Activated CD4-positive, alpha-beta T cell treated with anti-CD3 and anti-CD28 coated beads, Interleukin-2, amount 10 ng/mL, durations not matched to agents 24 days and 14 days (primary cell): ENCODE data around the gene TNNT1. TPM values are rescaled to one million over a fixed set of nuclear protein-coding genes. Genes with fewer than 3 reads are reported as not detected.
A peak's percentile ranks its signal among the peaks of the same experiment; 100 is the strongest.

Experiments
- DNase-seq: peaks from one replicate; pipeline ENCODE4 v3.0.0; 2022
- H3K27ac Mint-ChIP-seq: one replicate; pipeline ENCODE4 v1.8.0; 2022; ENCODE audit warnings: mild to moderate bottlenecking, mixed read lengths
- H3K27me3 Mint-ChIP-seq: one replicate; pipeline ENCODE4 v1.8.0; 2022; ENCODE audit warnings: mixed read lengths
- H3K36me3 Mint-ChIP-seq: one replicate; pipeline ENCODE4 v1.8.0; 2022; ENCODE audit warnings: low read depth, mild to moderate bottlenecking, mixed read lengths
- H3K4me1 Mint-ChIP-seq: one replicate; pipeline ENCODE4 v1.8.0; 2021; ENCODE audit warnings: mixed read lengths
- H3K4me3 Mint-ChIP-seq: one replicate; pipeline ENCODE4 v1.8.0; 2022; ENCODE audit warnings: mild to moderate bottlenecking, moderate library complexity, mixed read lengths
- H3K9me3 Mint-ChIP-seq: one replicate; pipeline ENCODE4 v1.8.0; 2021; ENCODE audit warnings: mixed read lengths
- intact Hi-C: fragments of 100-400 bp; cut with micrococcal nuclease; formaldehyde crosslinking; loops from one replicate; pipeline ENCODE4 v1.15.1; 2023
- total RNA-seq: library from RNA; stranded (reverse); gene quantifications from 2 replicates; pipeline ENCODE4 v1.2.3, GENCODE V29; 2022

TNNT1 gene
- total RNA-seq, 1 donor from 2014 or later = 0.51 TPM

DNA sequence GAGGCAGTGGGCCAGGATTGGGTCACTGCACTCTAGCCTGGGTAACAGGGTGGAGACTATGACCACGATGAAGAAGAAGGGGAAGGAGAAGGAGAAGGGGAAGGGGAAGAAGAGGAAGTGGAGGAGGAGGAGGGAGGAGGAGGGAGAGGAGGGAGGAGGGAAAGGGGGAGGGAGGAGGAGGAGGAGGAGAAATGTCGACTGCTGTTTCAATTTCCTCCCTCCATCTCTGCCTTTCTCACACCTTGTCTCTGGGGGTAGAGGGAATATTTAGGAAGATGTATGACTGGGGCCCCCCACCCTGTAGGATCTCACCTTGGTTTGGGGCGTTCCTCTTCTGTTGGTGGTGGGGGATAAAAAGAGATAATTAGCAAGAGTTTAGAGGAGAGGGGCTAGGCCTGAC, 3.8 kb downstream of the TNNT1 start:
- H3K27ac Mint-ChIP-seq = no peak overlapping the region
- no peak overlapping the region for H3K4me3 Mint-ChIP-seq
- H3K9me3 Mint-ChIP-seq = no peaks in the 10 kb centered on the region
- H3K27me3 Mint-ChIP-seq = peaks cover 43% of the 10 kb centered on the region
- DNase-seq = no peak
- intact Hi-C loops = no loop called here
- no peaks in the 10 kb centered on the region for H3K36me3 Mint-ChIP-seq
- H3K4me1 Mint-ChIP-seq = peaks cover 12% of the 10 kb centered on the region

DNA sequence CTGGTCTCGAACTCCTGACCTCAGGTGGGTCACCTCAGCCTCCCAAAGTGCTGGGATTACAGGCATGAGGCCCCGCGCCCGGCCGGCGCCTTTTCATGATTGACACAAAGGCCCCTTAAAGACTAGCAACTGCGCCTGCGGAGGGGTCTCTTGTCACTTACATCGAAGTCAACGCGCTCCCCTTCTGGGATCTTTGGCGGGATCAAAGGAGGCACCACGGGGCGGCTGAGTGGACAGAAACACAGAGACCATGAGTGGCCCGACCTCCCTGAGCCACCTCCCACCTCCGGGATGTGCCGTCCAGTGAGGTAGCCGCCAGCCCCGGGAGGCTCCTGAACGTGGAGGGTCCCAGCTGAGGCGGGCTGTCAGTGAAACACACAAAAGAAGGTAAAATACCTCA, 7.3 kb downstream of the TNNT1 start:
- no peaks in the 10 kb centered on the region for H3K36me3 Mint-ChIP-seq
- no peak for DNase-seq
- intact Hi-C loops = loop anchor here (1.0 to 2.0 kb wide), 3 partner anchors 19 to 363 kb away; no protein-coding TSS in a partner anchor
- H3K4me1 Mint-ChIP-seq = peaks cover 10% of the 10 kb centered on the region
- no peak overlapping the region for H3K27ac Mint-ChIP-seq
- H3K9me3 Mint-ChIP-seq = no peaks in the 10 kb centered on the region
- H3K27me3 Mint-ChIP-seq = peaks cover 25% of the 10 kb centered on the region
- H3K4me3 Mint-ChIP-seq = no peak overlapping the region

- intact Hi-C loops = loop anchor here (10.0 kb wide), 1 partner anchor 253 kb away; no protein-coding TSS in a partner anchor
- no peaks in the 10 kb centered on the region for H3K36me3 Mint-ChIP-seq
- no peak for DNase-seq
- H3K4me1 Mint-ChIP-seq = peaks cover 3% of the 10 kb centered on the region
- H3K4me3 Mint-ChIP-seq = no peak overlapping the region
- H3K27ac Mint-ChIP-seq = no peak overlapping the region
- H3K27me3 Mint-ChIP-seq = peaks cover 9% of the 10 kb centered on the region
- no peaks in the 10 kb centered on the region for H3K9me3 Mint-ChIP-seq
Measured at GRCh38 chr19:55137915-55138314, 11.1 kb downstream of the TNNT1 start.

- no peak overlapping the region for H3K4me3 Mint-ChIP-seq
- intact Hi-C loops = loop anchor here (10.0 kb wide), 1 partner anchor 252 kb away; no protein-coding TSS in a partner anchor
Measured at GRCh38 chr19:55136399-55137102, 12.5 kb downstream of the TNNT1 start.

GRCh38 chr19:55134736-55135135, 14.3 kb downstream of the TNNT1 start:
- H3K4me3 Mint-ChIP-seq = no peak overlapping the region
- H3K9me3 Mint-ChIP-seq = no peaks in the 10 kb centered on the region
- no peaks in the 10 kb centered on the region for H3K36me3 Mint-ChIP-seq
- intact Hi-C loops = loop anchor here (10.0 kb wide), 1 partner anchor 250 kb away; no protein-coding TSS in a partner anchor
- DNase-seq = no peak
- H3K27me3 Mint-ChIP-seq = peaks cover 15% of the 10 kb centered on the region
- H3K4me1 Mint-ChIP-seq = no peaks in the 10 kb centered on the region
- H3K27ac Mint-ChIP-seq = no peak overlapping the region

More at GRCh38 chr19:55136399-55137102, 12.5 kb downstream of the TNNT1 start:
- no peaks in the 10 kb centered on the region for H3K9me3 Mint-ChIP-seq
- no peak for DNase-seq
- H3K27me3 Mint-ChIP-seq = peaks cover 15% of the 10 kb centered on the region
- no peaks in the 10 kb centered on the region for H3K36me3 Mint-ChIP-seq
- no peak overlapping the region for H3K27ac Mint-ChIP-seq
- H3K4me1 Mint-ChIP-seq = peaks cover 3% of the 10 kb centered on the region

GRCh38 chr19:55133639-55134444, 15.2 kb downstream of the TNNT1 start:
- Mint-ChIP-seq H3K27ac (no peak overlapping the region), H3K4me3 (no peak overlapping the region), H3K27me3 (peaks cover 14% of the 10 kb centered on the region), H3K9me3 (no peaks in the 10 kb centered on the region), H3K4me1 (no peaks in the 10 kb centered on the region), H3K36me3 (no peaks in the 10 kb centered on the region)
- intact Hi-C loops = loop anchor here (10.0 kb wide), 1 partner anchor 249 kb away; no protein-coding TSS in a partner anchor
- no peak for DNase-seq

DNA sequence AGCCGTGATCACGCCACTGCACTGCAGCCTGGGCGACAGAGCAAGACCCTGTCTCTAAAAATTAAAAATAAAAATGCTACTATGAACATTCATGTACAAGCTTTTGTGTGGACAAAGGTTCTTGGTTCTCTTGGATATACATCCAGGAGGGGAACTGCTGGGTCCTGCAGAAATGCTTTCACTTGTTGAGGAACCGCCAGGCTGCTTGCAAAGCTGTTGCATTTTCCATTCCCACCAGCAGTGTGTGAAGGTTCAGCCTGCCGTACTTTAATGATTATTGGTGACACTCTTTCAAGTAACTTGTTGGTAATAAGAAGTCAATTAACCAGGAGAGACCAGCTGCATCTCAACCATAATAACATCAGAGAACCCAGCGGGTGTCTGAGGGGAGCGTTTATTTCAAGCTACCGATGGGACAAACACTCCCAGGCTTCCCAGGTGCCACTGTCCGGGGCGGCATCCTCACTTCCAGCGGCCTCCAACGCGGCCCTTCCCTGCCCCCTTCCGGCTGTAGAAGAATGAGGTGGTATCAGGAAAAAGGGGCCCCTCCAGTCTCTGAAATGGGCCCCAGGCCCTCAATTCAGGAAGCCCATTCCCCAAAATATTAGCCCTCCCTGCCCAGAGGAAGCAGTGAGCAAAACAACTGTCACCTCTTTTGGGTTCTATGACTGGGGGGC, 16.4 kb downstream of the TNNT1 start:
- H3K27me3 Mint-ChIP-seq = peaks cover 18% of the 10 kb centered on the region

DNA sequence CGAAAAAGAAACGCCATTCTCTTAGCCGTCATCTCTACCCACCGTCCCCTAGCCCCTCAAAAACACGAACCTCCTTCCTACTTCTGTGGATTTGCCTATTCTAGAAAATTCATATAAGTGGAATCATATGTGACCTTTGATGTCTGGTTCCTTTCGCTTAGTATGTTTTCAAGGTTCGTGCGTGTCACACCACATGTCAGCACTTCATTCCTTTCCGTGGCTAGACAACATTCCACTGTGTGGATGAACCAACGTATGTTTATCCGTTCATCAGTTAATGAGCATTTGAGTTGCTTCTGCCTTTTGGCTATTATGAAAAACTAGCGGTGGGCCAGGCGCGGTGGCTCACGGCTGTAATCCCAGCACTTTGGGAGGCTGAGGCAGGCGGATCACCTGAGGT, 17.6 kb downstream of the TNNT1 start:
- DNase-seq = no peak
- Mint-ChIP-seq H3K36me3 (no peaks in the 10 kb centered on the region), H3K4me1 (no peaks in the 10 kb centered on the region), H3K4me3 (no peak overlapping the region), H3K27me3 (peaks cover 29% of the 10 kb centered on the region), H3K9me3 (no peaks in the 10 kb centered on the region), H3K27ac (no peak overlapping the region)
- intact Hi-C loops = loop anchor here (10.0 kb wide), 1 partner anchor 247 kb away; no protein-coding TSS in a partner anchor

More for the DNA sequence above, 16.4 kb downstream of the TNNT1 start:
- no peak overlapping the region for H3K27ac Mint-ChIP-seq
- no peaks in the 10 kb centered on the region for H3K36me3 Mint-ChIP-seq
- no peak overlapping the region for H3K4me3 Mint-ChIP-seq
- H3K4me1 Mint-ChIP-seq = no peaks in the 10 kb centered on the region
- no peak for DNase-seq
- H3K9me3 Mint-ChIP-seq = no peaks in the 10 kb centered on the region
- intact Hi-C loops = loop anchor here (10.0 kb wide), 1 partner anchor 248 kb away; no protein-coding TSS in a partner anchor

DNA sequence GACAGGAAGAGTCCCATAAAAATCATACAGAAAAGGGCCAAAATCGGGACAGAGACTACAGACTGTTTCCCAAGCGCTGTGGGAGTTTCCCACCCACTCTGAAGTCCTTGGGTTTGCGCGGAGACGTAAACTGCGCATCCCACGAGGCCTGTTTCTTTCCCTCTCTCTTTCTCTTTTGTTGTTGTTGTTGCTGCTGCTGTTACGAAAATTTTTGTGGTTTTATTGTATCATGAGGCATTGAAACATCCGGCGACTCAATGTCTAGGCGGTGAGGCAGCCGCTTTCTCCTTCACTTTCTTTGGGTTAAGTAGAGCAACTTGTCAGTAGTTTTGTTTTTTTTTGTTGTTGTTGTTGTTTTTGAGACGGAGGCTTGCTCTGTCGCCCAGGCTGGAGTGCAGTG, 30.0 kb downstream of the TNNT1 start:
- Mint-ChIP-seq H3K27me3 (peaks cover 21% of the 10 kb centered on the region), H3K36me3 (peaks cover 8% of the 10 kb centered on the region), H3K4me1 (peaks cover 28% of the 10 kb centered on the region), H3K4me3 (peak overlapping the region; percentile 93), H3K27ac (peak overlapping the region; percentile 58), H3K9me3 (no peaks in the 10 kb centered on the region)
- intact Hi-C loops = loop anchor here (5.0 kb wide), 2 partner anchors 523 to 657 kb away; partner anchors contain the start of genes LENG9, ZNF580 and ZNF581
- peak; percentile 69 for DNase-seq

DNA sequence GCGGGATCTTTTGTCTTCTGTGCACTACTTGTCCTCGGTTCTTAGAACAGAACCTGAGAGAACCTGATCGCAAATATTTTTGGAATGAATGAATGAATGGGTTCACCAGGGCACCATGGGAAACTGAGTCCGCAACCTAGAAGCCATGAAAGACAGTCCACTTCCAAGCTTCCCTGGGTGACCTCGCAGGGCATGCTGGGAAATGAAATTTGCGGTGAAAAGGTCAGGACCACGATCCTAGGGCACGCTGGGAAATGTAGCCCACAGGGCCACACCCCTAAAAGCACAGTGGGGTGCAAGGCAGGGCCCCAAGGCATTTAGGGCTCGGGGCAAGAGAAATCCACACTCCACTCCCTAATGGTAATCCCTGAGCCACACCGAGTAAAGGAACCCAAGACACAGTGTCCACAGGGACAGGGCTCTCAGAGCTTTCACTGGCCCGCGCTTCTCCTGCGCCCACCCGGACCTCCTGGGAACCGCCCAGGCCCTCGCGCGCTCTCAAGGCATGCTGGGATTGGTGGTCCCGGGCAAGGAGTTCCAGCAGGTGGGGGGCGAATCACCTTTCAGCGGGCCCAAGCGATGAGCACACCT, 30.5 kb downstream of the TNNT1 start:
- Mint-ChIP-seq H3K36me3 (peaks cover 8% of the 10 kb centered on the region), H3K4me1 (peaks cover 28% of the 10 kb centered on the region), H3K9me3 (no peaks in the 10 kb centered on the region), H3K4me3 (peak overlapping the region; percentile 93), H3K27me3 (peaks cover 16% of the 10 kb centered on the region), H3K27ac (peak overlapping the region; percentile 91)
- DNase-seq = peak; percentile 77
- intact Hi-C loops = loop anchor here (5.0 kb wide), 2 partner anchors 524 to 656 kb away; partner anchors contain the start of genes LENG9, ZNF580 and ZNF581

DNA sequence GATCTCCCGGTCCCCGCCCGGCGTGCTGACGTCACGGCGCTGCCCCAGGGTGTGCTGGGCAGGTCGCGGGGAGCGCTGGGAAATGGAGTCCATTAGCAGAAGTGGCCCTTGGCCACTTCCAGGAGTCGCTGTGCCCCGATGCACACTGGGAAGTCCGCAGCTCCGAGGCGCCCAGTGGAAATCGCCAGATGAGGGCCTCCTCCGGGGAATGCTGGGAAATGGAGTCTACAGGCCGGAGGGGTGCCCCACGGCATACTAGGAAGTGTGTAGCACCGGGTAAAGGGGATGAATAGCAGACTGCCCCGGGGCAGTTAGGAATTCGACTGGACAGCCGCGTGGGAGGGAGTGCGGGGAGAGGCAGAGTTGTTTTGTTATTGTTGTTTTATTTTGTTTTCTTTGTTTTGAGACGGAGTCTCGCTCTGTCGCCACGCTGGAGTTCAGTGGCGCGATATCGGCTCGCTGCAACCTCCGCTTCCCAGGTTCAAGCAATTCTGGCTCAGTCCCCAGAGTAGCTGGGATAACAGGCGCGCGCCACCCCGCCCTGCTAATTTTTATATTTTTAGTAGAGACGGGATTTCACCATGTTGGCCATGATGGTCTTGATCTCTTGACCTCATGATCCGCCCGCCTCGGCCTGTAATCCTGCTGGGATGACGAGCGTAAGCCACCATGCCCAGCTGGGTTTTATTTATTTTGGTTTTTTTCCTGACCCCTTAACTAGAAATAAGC, 31.2 kb downstream of the TNNT1 start:
- Mint-ChIP-seq H3K4me3 (peak overlapping the region; percentile 93), H3K4me1 (peaks cover 28% of the 10 kb centered on the region), H3K36me3 (peaks cover 8% of the 10 kb centered on the region), H3K27ac (peak overlapping the region; percentile 91), H3K27me3 (peaks cover 10% of the 10 kb centered on the region), H3K9me3 (no peaks in the 10 kb centered on the region)
- peak; percentile 99 for DNase-seq
- intact Hi-C loops = loop anchor here (1.0 to 5.0 kb wide), 8 partner anchors 37 to 1023 kb away; partner anchors contain the start of genes DNAAF3, FIZ1, KMT5C and LENG9

GRCh38 chr19:55116859-55117662, 31.9 kb downstream of the TNNT1 start, which contains the start of gene PPP1R12C:
Gene PPP1R12C, minus strand, starts transcription at chr19:55117637. Its CDS starts 94 bp downstream, at chr19:55117543.
- peaks cover 8% of the 10 kb centered on the region for H3K36me3 Mint-ChIP-seq
- peaks cover 28% of the 10 kb centered on the region for H3K4me1 Mint-ChIP-seq
- H3K4me3 Mint-ChIP-seq = peak within 1 kb of the TSS; percentile 94
- peaks cover 9% of the 10 kb centered on the region for H3K27me3 Mint-ChIP-seq
- intact Hi-C loops = loop anchor here (1.0 to 5.0 kb wide), 8 partner anchors 36 to 1024 kb away; partner anchors contain the start of genes DNAAF3, FIZ1, KMT5C and LENG9
- peak within 1 kb of the TSS; percentile 91 for H3K27ac Mint-ChIP-seq
- DNase-seq = peak; percentile 73
- H3K9me3 Mint-ChIP-seq = no peaks in the 10 kb centered on the region
